Activated naive CD8-positive, alpha-beta T cell treated with anti-CD3 and anti-CD28 coated beads, Interleukin-2, amount 10 ng/mL, durations not matched to agents 7 days and 5 days (primary cell): ENCODE measurements around the gene TRIM49. TPM values are rescaled to one million over a fixed set of nuclear protein-coding genes. Genes with fewer than 3 reads are reported as not detected.
"Not testable (repeated sequence)": the region's sequence is repeated elsewhere in the genome, so short reads cannot be mapped to it uniquely, and the experiment has no call there.

Experiments
- ATAC-seq: fragments of 150-1000 bp; cut with Tn5 transposase; one replicate; pipeline ENCODE4 v1.10.0; 2021; ENCODE audit warnings: low read depth, moderate library complexity
- POLR2A ChIA-PET: fragments of 350-600 bp; sonication (Branson Sonifier 250); formaldehyde crosslinking; loops from one replicate; lab custom pipeline; 2021; ENCODE audit warnings: antibody characterized with exemption; lab: Charles Lee
- DNase-seq: peaks from one replicate; pipeline ENCODE4 v3.0.0; 2021
- H3K27ac Mint-ChIP-seq: one replicate; pipeline ENCODE4 v1.8.0; 2022; ENCODE audit warnings: mild to moderate bottlenecking, mixed read lengths
- H3K27me3 Mint-ChIP-seq: one replicate; pipeline ENCODE4 v1.8.0; 2022; ENCODE audit warnings: mild to moderate bottlenecking, moderate library complexity, mixed read lengths
- H3K36me3 Mint-ChIP-seq: one replicate; pipeline ENCODE4 v1.8.0; 2021; ENCODE audit warnings: mild to moderate bottlenecking, mixed read lengths
- H3K4me1 Mint-ChIP-seq: one replicate; pipeline ENCODE4 v1.8.0; 2021; ENCODE audit warnings: mixed read lengths
- H3K4me3 Mint-ChIP-seq: one replicate; pipeline ENCODE4 v1.8.0; 2022; ENCODE audit warnings: mild to moderate bottlenecking, moderate library complexity, mixed read lengths
- H3K9me3 Mint-ChIP-seq: one replicate; pipeline ENCODE4 v1.8.0; 2021; ENCODE audit warnings: mixed read lengths
- total RNA-seq, 2 experiments: library from RNA; stranded (reverse); gene quantifications; one replicate each; pipeline ENCODE4 v1.2.3, GENCODE V29; 2021

TRIM49 gene, protein sequence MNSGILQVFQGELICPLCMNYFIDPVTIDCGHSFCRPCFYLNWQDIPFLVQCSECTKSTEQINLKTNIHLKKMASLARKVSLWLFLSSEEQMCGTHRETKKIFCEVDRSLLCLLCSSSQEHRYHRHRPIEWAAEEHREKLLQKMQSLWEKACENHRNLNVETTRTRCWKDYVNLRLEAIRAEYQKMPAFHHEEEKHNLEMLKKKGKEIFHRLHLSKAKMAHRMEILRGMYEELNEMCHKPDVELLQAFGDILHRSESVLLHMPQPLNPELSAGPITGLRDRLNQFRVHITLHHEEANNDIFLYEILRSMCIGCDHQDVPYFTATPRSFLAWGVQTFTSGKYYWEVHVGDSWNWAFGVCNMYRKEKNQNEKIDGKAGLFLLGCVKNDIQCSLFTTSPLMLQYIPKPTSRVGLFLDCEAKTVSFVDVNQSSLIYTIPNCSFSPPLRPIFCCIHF
- not detected for total RNA-seq

DNA sequence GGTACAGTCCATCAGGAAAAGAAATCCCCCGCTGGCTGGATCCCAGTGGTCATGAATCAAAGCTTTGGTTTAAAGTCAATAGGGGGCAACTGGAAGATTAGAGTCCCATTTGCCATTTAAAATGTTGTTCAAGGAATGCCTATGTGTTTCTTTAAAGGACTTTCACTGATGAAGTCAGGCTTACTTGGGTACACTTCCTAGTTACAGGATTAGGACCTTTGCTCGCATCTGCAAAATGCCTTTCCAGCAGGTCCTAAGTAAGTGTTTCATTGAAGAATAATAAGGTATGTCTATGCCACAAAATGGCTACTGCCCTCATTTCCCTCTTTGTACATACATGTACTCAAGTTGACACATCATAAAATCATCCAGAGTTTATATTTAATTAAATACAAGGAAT lies at the start of gene TRIM49:
Gene TRIM49 (minus strand): TSS at position 101 of the 400 bp plus-strand sequence. CDS start 4,106 bp downstream, outside the sequence.
- H3K4me1 Mint-ChIP-seq, DNase-seq, H3K27ac Mint-ChIP-seq, H3K36me3 Mint-ChIP-seq, H3K27me3 Mint-ChIP-seq, ATAC-seq, H3K9me3 Mint-ChIP-seq, H3K4me3 Mint-ChIP-seq, POLR2A ChIA-PET: not testable (repeated sequence)

DNA sequence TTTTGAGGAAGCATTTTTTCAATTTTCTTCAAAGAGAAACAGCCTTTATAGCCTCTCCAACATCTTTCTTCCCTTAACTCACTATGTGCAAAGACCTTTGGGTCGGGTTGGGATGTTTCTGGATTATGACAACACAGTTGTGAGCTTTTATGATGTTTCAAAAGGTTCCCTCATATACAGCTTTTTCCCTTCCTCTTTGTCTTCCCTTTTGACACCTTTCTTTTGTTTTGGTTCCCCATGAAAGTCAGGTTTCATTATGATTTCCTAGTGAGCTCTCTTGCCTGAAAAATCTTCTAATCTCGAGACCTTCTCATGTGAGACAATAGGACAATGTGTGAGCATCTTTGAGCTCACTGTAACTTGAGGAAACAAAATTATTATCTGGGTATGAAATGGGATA lies 18.3 kb upstream of the TRIM49 start:
- H3K4me3 Mint-ChIP-seq, H3K4me1 Mint-ChIP-seq, H3K36me3 Mint-ChIP-seq, H3K27ac Mint-ChIP-seq, H3K9me3 Mint-ChIP-seq, ATAC-seq, DNase-seq, POLR2A ChIA-PET, H3K27me3 Mint-ChIP-seq: not testable (repeated sequence)

DNA sequence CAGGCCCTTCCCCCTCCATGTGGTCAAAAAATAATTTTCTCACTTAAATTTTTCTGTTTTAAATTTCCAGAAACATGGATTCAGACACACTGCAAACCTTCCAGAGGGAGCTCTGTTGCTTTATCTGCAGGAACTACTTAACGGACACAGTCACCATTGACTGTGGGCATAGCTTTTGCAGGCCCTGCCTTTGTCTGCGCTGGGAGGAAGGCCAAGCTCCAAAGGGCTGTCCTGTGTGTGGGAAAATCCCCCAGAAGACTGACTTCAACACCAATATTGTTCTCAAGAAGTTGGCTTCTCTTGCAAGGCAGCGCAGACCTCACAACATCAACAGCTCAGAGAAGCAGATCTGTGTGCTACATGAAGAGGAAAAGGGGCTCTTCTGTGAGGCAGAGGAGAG lies 11.6 kb upstream of the TRIM49 start:
- H3K36me3 Mint-ChIP-seq, H3K27ac Mint-ChIP-seq, H3K4me3 Mint-ChIP-seq, POLR2A ChIA-PET, H3K4me1 Mint-ChIP-seq, H3K9me3 Mint-ChIP-seq, ATAC-seq, H3K27me3 Mint-ChIP-seq, DNase-seq: not testable (repeated sequence)

DNA sequence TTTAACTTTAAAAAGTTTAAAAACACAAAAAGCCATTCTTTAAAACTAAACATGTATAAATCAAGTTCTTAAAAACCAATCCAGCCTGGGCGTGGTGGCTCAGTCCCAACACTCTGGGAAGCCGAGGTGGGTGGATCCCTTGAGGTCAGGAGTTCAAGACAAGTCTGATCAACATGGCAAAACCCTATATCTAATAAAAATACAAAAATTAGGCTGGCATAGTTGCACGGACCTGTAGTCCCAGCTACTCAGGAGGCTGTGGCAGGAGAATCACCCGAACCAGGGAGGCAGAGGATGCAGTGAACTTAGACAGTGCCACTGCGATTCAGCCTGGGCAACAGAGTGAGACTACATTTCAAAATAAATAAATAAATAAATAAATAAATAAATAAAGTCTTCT lies 5.2 kb upstream of the TRIM49 start:
- POLR2A ChIA-PET, H3K4me1 Mint-ChIP-seq, H3K27me3 Mint-ChIP-seq, ATAC-seq, H3K4me3 Mint-ChIP-seq, H3K36me3 Mint-ChIP-seq, H3K27ac Mint-ChIP-seq, DNase-seq, H3K9me3 Mint-ChIP-seq: not testable (repeated sequence)

DNA sequence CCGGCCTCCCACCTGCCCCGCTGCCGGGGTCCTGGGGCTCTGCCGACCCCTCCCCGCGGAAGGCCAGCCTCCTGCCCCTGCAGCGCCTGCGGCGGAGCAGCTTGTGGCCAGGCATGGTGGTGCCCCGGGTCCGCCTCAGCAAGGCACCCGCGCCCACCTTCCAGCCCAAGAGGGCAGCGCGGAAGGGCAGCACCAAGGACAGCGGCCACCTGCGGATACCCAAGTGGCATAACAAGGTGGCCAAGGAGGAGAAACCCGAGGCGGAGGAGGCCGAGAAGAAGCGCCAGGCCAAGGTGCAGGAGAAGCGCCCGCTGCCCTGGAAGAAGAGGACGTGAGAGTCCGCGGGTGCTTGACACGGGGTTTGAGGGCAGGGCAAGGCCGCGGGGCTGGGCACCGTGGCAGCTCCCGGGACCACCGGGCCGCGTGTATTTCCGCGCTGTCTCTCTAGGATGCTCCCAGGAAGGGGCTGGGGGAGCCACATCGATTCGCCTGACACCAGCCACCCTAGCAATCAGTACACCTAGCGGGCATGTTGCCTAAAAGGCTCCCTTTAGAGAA lies 20.8 kb downstream of the TRIM49 start:
- H3K4me1 Mint-ChIP-seq, DNase-seq, H3K9me3 Mint-ChIP-seq, ATAC-seq, H3K4me3 Mint-ChIP-seq, H3K27me3 Mint-ChIP-seq, H3K27ac Mint-ChIP-seq, POLR2A ChIA-PET, H3K36me3 Mint-ChIP-seq: not testable (repeated sequence)

DNA sequence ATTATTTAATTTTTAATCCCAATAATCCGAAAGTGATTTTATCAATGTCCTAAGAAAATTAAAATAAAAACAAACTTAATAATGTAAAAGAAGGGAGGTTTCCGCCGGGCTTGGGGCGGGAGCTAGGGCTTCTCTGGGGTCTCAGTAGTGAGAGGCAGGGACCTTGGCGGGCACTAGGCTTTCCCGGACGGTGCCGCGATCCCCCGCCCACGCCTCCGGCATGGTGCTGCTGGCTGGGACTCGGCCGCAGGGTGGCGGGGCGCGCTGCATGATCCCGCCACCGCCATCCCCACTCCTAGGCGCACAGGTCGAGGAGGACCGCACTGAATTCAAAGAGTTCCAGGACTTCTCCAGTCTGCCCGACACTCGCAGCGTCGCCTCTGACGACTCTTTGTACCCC lies 22.6 kb downstream of the TRIM49 start:
- POLR2A ChIA-PET, result not testable (repeated sequence)

DNA sequence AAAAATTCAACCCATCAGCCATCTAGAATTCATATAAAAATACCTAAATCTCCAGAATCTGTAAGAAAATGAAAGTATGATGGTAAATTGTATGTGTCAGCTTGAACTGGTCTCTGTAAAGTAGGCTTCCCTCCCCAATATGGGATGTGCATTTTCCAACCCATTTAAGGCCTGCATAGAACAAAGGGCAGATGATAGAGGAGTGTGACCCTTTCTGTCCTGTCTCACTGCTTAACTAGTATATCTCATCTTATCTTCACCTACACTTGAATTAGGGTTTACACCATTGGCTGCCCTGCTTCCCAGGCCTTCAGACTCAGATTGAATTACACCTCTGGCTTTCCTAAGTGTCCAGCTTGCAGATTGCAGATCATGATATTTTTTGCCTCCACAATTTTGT lies 57.6 kb downstream of the TRIM49 start:
- H3K27me3 Mint-ChIP-seq, H3K4me1 Mint-ChIP-seq, H3K27ac Mint-ChIP-seq, DNase-seq, H3K9me3 Mint-ChIP-seq, H3K36me3 Mint-ChIP-seq, H3K4me3 Mint-ChIP-seq, ATAC-seq, POLR2A ChIA-PET: not testable (repeated sequence)

More for the DNA sequence above, 22.6 kb downstream of the TRIM49 start:
- not testable (repeated sequence) for H3K4me3 Mint-ChIP-seq, H3K27ac Mint-ChIP-seq, H3K4me1 Mint-ChIP-seq, H3K36me3 Mint-ChIP-seq, ATAC-seq, DNase-seq, H3K9me3 Mint-ChIP-seq, H3K27me3 Mint-ChIP-seq

Other genes starting within 250 kb of the TRIM49 start
- gene TRIM77, start 98.3 kb downstream of the TRIM49 start, total RNA-seq, result not detected
- not detected for gene TRIM64B, start 69.9 kb upstream of the TRIM49 start, total RNA-seq
- not detected for gene TRIM49D1, start 113.7 kb upstream of the TRIM49 start, total RNA-seq
- gene TRIM49D2, start 115.5 kb upstream of the TRIM49 start, total RNA-seq, result not detected
- not detected for gene TRIM64, start 157.5 kb upstream of the TRIM49 start, total RNA-seq
- gene TRIM49C, start 222.5 kb upstream of the TRIM49 start, total RNA-seq, result not detected